ENCODE results near the gene C8G.

DNA sequence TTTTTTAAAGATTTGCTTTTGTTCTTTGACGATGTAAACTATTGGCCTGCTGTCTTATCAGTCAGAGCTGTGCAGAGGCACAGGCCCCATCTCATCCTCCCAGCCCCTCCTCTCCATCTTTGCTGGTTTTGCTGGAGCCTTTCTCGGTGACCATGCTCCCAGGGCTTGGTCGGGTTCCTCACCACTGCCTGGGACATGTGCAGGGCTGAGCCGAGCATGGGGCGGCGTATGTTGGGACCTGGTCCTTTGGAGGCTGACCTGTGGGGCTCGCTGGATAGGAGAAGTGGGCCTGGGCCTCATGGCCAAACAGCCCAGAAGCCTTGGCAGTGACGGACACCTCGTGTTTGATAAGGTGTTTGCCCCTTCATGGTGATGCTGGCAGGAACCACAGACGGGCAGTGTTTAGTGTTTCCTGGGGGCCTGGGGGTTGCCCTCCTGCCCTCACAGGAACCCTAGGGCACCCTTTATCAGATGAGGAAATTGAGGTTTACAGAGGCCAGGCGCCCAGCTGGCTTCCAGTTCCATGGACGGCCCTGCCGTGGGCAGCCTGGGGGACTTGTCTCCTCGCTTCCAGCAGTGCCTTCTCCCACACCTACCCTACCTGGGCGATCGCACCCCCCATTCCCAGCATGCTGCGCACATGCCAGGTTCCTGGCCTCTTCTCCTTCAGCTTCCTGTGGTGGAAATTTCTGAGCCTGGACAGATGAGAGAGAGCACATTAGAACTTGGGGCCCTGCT, 31.2 kb upstream of the C8G start:
- TF ChIP-seq EP300 (IDR thresholded peaks at IDR 0.05), result no peak
- TF ChIP-seq, protein P1, sequence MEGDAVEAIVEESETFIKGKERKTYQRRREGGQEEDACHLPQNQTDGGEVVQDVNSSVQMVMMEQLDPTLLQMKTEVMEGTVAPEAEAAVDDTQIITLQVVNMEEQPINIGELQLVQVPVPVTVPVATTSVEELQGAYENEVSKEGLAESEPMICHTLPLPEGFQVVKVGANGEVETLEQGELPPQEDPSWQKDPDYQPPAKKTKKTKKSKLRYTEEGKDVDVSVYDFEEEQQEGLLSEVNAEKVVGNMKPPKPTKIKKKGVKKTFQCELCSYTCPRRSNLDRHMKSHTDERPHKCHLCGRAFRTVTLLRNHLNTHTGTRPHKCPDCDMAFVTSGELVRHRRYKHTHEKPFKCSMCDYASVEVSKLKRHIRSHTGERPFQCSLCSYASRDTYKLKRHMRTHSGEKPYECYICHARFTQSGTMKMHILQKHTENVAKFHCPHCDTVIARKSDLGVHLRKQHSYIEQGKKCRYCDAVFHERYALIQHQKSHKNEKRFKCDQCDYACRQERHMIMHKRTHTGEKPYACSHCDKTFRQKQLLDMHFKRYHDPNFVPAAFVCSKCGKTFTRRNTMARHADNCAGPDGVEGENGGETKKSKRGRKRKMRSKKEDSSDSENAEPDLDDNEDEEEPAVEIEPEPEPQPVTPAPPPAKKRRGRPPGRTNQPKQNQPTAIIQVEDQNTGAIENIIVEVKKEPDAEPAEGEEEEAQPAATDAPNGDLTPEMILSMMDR (IDR thresholded peaks at IDR 0.05), result no peak
- no peak for TF ChIP-seq POLR2AphosphoS5 (IDR thresholded peaks at IDR 0.05)
- no peak for TF ChIP-seq POLR2A (IDR thresholded peaks at IDR 0.05)

Measured in upper lobe of left lung (tissue), 4 donors.